GM12891 (cell line): ENCODE results near the gene PRMT7.

ENCODE experiments used
- POLR2A ChIP-seq: IDR thresholded peaks from 2 replicates; pipeline ENCODE4 v1.6.1; 2011; ENCODE audit warnings: low read depth, low read length, control low read depth
- POLR2AphosphoS5 ChIP-seq: IDR thresholded peaks from 2 replicates; pipeline ENCODE4 v1.6.1; 2011; ENCODE audit warnings: low read depth, low read length, control low read depth
- POU2F2 ChIP-seq: IDR thresholded peaks from 2 replicates; pipeline ENCODE4 v1.6.1; 2011; ENCODE audit warnings: low read depth, mild to moderate bottlenecking, control low read depth, low read length, moderate library complexity
- SPI1 ChIP-seq: IDR thresholded peaks from 2 replicates; pipeline ENCODE4 v1.6.1; 2011; ENCODE audit warnings: low read depth, low read length, control low read depth
- TAF1 ChIP-seq: IDR thresholded peaks from 2 replicates; pipeline ENCODE4 v1.6.1; 2011; ENCODE audit warnings: low read depth, low read length, control low read depth

- TF ChIP-seq TAF1 (no peak), POLR2AphosphoS5 (no peak), POLR2A (no peak), SPI1 (no peak), POU2F2 (no peak)
These were observed 22.6 kb upstream of the PRMT7 start for GRCh38 chr16:68288252-68288650.
